Upper lobe of left lung (tissue), 6 donors: ENCODE measurements around the gene MEF2C. TPM values are rescaled to one million over a fixed set of nuclear protein-coding genes. Genes with fewer than 3 reads are reported as not detected.

Experiments used
- ATAC-seq, 2 donors: fragments of 200-7000 bp; cut with Tn5 transposase; one replicate each; pipeline ENCODE4 v1.9.1; 2022; ENCODE audit warnings: mild to moderate bottlenecking in 2 of 2, moderate library complexity in 2 of 2; ENCODE audit not compliant: low FRiP score in 2 of 2
- DNase-seq, 2 donors: peaks; one replicate each; pipeline ENCODE4 v3.0.0-alpha.2; 2019 to 2020
- H3K27ac ChIP-seq, 4 donors: fragments of 200-600 bp; sonication (generic); one replicate each; pipeline ENCODE4 v1.5.1; 2016 to 2019
- H3K27me3 ChIP-seq, 4 donors: fragments of 200-600 bp; sonication (generic); one replicate each; pipeline ENCODE4 v1.5.1; 2017 to 2019
- H3K36me3 ChIP-seq, 4 donors: fragments of 200-600 bp; sonication (generic); one replicate each; pipeline ENCODE4 v1.5.1; 2016 to 2019
- H3K4me1 ChIP-seq, 4 donors: fragments of 200-600 bp; sonication (generic); one replicate each; pipeline ENCODE4 v1.5.1; 2018 to 2019
- H3K4me3 ChIP-seq, 4 donors: fragments of 200-600 bp; sonication (generic); one replicate each; pipeline ENCODE4 v1.5.1; 2017 to 2019; ENCODE audit warnings: mild to moderate bottlenecking in 2 of 4, moderate library complexity in 1 of 4
- H3K9me3 ChIP-seq, 4 donors: fragments of 200-600 bp; sonication (generic); one replicate each; pipeline ENCODE4 v1.5.1; 2018 to 2019
- EP300 ChIP-seq, 4 donors: sonication (generic); formaldehyde crosslinking; IDR thresholded peaks; one replicate each; pipeline ENCODE4 v1.5.1; 2017; ENCODE audit warnings: antibody characterized with exemption in 4 of 4, control low read depth in 2 of 4
- POLR2A ChIP-seq, 4 donors: fragments of 450-650 bp; IDR thresholded peaks; one replicate each; pipeline ENCODE4 v1.5.1; 2016 to 2017; ENCODE audit warnings: antibody characterized with exemption in 4 of 4, mild to moderate bottlenecking in 2 of 4
- POLR2AphosphoS5 ChIP-seq, 2 donors: sonication (generic); formaldehyde crosslinking; IDR thresholded peaks; one replicate each; pipeline ENCODE4 v1.5.1; 2017; ENCODE audit warnings: antibody characterized with exemption in 2 of 2
- WGBS, 2 donors: methylation state at CpG; one replicate each; pipeline ENCODE4 v1.1.5; 2017 to 2018; 5-methylcytosine and 5-hydroxymethylcytosine counted together
- total RNA-seq, 6 donors: library from RNA; depleted of rRNA in 4 of 6; stranded (reverse); fragments of >200 nt in 4 of 6; gene quantifications; one replicate each; pipeline versions ENCODE4 v1.1.0 to v1.2.1, GENCODE V29; 2016 to 2021
- TF ChIP-seq, protein P1 (sequence below), 6 experiments: fragments of 450-650 bp in 4 of 6; fragments of 200-600 bp in 2 of 6; sonication (generic) in 2 of 6; IDR thresholded peaks; one replicate each; pipeline ENCODE4 v1.5.1; 2016 to 2019; ENCODE audit warnings: antibody characterized with exemption in 6 of 6
- donor health status: DM: no; HTN: no; CAD: no; lungs with moderate emphysema.
- donor health status: DM: no; HTN: yes; CAD: no; lungs with severe emphysema.

MEF2C gene
- total RNA-seq, 6 donors from 2014 or later, result 20.5 to 46.2 (median 35.8) TPM

DNA sequence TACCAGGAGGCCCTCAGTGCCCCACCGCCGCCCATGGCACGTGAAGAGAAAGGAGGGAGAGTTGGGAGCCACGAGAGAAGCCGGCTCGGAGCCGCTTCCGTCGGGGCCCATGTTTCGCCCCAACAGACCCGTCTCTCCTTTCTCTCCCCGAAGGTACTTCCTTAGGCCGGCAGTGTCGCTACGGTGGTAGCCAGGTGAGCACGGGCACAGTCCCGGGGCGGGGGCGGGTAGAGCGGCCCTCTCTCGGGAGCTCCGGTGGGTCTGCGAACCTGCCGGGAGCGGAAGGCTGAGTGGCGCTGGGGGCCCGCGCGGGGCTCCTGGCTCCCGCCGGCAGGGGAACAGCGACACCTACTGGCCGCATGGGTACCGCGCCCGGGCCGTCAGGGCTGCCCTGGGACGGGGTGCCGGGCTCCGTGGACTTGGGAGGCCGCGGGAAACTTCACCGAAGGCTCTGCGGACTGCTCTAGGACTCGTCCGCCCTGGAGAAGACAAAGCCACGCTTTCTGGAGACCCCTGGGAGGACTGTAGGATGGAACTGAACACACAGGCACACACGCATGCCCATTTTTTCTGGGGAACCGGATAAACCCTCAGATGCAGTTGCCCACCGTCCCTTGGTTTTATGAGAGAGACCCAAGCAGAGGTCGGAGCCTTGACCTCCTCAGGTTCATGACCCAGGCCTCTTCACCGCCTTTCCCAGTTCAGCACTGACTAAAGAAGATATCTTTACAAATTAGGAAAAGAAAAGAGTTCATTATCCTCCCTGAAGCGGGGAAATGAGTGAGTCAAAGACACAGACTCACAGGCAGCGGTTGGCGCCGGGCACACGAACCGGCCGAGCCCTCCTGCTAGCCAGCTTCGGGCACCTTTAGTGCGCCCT lies 202.5 kb downstream of the MEF2C start:
- peak; percentile 87 to 95 for ATAC-seq
- peak overlapping the region in 3 of 4 donors; percentile 27 to 47 (median 44) for H3K4me3 ChIP-seq

DNA sequence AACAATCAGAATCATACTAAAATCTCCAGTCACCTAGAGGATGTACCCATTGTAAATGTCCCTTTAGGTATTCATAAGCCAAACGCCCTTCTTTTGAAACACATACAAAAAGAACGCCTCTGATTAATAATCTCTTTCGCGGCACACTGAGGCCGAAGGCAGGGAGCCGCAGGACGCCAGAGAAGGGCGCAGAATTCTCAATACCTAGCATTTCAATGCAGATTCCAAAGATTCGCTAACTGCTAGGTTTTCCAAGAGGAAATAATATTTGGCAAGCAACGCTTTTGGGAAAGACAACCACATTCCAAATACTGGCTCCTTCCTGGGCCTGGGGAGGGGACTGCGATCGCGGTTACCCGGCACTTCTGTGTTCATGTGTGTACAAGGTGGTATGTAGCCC lies 203.3 kb downstream of the MEF2C start:
- no peak for DNase-seq
- no peaks in the 10 kb centered on the region for H3K9me3 ChIP-seq
- peaks cover 0 to 90% (median 48%) of the 10 kb centered on the region in 4 donors for H3K27me3 ChIP-seq
- WGBS, 2 donors, result 9 to 25% methylated on average over 14 of the region's 14 CpGs
- no peak for ATAC-seq
- H3K27ac ChIP-seq, result no peak overlapping the region
- H3K4me1 ChIP-seq, result peaks cover 23 to 31% (median 26%) of the 10 kb centered on the region in 4 donors
- TF ChIP-seq, protein P1, sequence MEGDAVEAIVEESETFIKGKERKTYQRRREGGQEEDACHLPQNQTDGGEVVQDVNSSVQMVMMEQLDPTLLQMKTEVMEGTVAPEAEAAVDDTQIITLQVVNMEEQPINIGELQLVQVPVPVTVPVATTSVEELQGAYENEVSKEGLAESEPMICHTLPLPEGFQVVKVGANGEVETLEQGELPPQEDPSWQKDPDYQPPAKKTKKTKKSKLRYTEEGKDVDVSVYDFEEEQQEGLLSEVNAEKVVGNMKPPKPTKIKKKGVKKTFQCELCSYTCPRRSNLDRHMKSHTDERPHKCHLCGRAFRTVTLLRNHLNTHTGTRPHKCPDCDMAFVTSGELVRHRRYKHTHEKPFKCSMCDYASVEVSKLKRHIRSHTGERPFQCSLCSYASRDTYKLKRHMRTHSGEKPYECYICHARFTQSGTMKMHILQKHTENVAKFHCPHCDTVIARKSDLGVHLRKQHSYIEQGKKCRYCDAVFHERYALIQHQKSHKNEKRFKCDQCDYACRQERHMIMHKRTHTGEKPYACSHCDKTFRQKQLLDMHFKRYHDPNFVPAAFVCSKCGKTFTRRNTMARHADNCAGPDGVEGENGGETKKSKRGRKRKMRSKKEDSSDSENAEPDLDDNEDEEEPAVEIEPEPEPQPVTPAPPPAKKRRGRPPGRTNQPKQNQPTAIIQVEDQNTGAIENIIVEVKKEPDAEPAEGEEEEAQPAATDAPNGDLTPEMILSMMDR (IDR thresholded peaks at IDR 0.05), result no peak
- no peak for TF ChIP-seq POLR2A (IDR thresholded peaks at IDR 0.05)
- TF ChIP-seq POLR2AphosphoS5 (IDR thresholded peaks at IDR 0.05), result no peak
- TF ChIP-seq EP300 (IDR thresholded peaks at IDR 0.05), result no peak
- H3K4me3 ChIP-seq, result peak overlapping the region in 1 of 4 donors; percentile 47
- H3K36me3 ChIP-seq, result no peaks in the 10 kb centered on the region

More for the DNA sequence above, 202.5 kb downstream of the MEF2C start:
- Histone ChIP-seq H3K36me3 (no peaks in the 10 kb centered on the region), H3K9me3 (no peaks in the 10 kb centered on the region), H3K27me3 (peaks cover 0 to 90% (median 51%) of the 10 kb centered on the region in 4 donors), H3K4me1 (peaks cover 15 to 27% (median 20%) of the 10 kb centered on the region in 4 donors), H3K27ac (no peak overlapping the region)
- DNase-seq, result peak; percentile 72 to 95
- 4 to 7% methylated on average over 22 to 50 of the region's 61 CpGs for WGBS, 2 donors
- TF ChIP-seq POLR2AphosphoS5 (IDR thresholded peaks at IDR 0.05), result no peak
- TF ChIP-seq, protein P1 (IDR thresholded peaks at IDR 0.05), result peak; percentile 84 to 94 (median 92)

DNA sequence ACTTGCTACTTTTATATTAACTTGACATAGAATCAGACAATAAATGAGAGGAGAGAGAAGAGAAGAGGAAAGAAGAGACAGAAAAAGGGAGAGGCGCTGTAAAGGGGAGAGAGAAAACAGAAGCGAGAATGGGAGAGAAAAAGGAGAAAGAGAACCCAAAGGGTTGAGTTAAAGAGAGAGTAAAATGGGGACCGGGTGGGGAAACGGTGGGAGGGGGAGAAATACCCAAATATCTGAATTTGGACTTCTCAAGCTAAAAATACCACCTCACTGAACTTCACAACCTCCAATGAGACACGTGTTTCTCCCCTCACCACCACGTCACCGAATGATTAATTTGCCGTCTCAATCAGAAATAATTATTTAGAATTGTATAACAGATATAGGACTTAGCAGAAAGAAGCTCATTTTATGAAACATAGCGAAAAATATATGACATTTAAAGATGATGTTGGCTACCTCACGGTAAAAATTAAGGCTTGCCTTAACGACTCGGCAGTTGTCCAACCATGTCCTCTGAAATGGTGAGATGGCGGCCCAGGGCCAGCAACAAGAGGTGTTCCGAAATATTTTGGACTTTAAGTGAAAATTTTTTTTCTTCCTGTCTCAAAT lies 204.1 kb downstream of the MEF2C start:
- no peaks in the 10 kb centered on the region for H3K36me3 ChIP-seq
- H3K27me3 ChIP-seq, result peaks cover 0 to 89% (median 47%) of the 10 kb centered on the region in 4 donors
- DNase-seq, result no peak
- no peak for ATAC-seq
- peaks cover 31 to 36% (median 34%) of the 10 kb centered on the region in 4 donors for H3K4me1 ChIP-seq
- no peaks in the 10 kb centered on the region for H3K9me3 ChIP-seq
- WGBS, 2 donors, result 17 to 19% methylated on average over 14 of the region's 14 CpGs
- TF ChIP-seq, protein P1 (IDR thresholded peaks at IDR 0.05), result no peak
- TF ChIP-seq POLR2A (IDR thresholded peaks at IDR 0.05) (no peak), EP300 (IDR thresholded peaks at IDR 0.05) (no peak), POLR2AphosphoS5 (IDR thresholded peaks at IDR 0.05) (no peak)
- no peak overlapping the region for H3K4me3 ChIP-seq
- H3K27ac ChIP-seq, result no peak overlapping the region

DNA sequence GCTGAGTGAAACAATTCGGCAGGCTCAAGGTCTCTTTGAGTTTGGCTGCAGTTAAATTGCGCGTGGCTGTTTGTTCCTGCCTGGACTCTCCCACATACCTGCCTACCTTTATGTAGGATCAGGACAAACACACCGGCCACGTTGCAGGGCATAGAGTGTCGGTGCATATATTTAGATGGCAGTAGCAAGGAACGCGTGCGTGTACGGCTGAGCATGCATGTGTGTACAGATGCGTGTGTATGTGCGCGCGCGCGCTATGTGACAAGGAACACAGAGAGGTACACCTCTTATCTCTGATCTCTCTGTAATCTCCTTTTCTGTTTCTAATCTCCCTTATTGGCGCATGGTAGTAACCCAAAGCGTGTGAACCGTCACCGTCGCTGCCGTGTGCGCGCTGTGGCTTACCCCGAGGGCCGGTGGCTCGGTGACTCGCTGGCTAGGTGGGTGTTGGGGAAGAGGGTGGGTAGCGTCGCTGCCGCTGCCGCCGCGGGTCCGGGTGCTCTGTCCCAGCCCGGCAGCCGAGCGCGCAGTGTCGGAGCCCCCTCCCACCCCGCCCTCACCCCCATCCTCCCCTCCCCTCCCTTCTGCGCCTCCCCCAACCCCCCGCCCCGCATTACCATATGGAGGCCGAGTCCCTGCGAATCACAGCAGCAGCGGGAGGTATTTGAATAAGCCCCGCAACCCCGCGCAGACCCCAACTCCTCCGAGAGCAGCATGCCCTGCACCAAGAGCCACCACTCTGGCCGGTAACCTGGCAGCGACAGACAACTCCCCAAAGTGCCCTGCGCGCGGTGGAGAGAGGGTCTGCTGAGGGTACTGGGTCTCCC lies 204.8 kb downstream of the MEF2C start:
- Histone ChIP-seq H3K36me3 (no peaks in the 10 kb centered on the region), H3K9me3 (no peaks in the 10 kb centered on the region), H3K27me3 (peaks cover 0 to 85% (median 44%) of the 10 kb centered on the region in 4 donors), H3K27ac (no peak overlapping the region), H3K4me1 (peaks cover 31 to 32% (median 31%) of the 10 kb centered on the region in 4 donors), H3K4me3 (no peak overlapping the region)
- peak in 1 of 2 donors; percentile 46 for DNase-seq
- TF ChIP-seq EP300 (IDR thresholded peaks at IDR 0.05), result no peak
- no peak for TF ChIP-seq POLR2AphosphoS5 (IDR thresholded peaks at IDR 0.05)
- TF ChIP-seq, protein P1 (IDR thresholded peaks at IDR 0.05), result no peak
- no peak for ATAC-seq
- 10 to 11% methylated on average over 33 to 46 of the region's 56 CpGs for WGBS, 2 donors
